ENCODE measurements around the gene LTBP1. TPM values are rescaled to one million over a fixed set of nuclear protein-coding genes. Genes with fewer than 3 reads are reported as not detected.

LTBP1 gene
- total and polyA plus RNA-seq, 4 donors = 5.8 to 57.6 (median 10.2) TPM

DNA sequence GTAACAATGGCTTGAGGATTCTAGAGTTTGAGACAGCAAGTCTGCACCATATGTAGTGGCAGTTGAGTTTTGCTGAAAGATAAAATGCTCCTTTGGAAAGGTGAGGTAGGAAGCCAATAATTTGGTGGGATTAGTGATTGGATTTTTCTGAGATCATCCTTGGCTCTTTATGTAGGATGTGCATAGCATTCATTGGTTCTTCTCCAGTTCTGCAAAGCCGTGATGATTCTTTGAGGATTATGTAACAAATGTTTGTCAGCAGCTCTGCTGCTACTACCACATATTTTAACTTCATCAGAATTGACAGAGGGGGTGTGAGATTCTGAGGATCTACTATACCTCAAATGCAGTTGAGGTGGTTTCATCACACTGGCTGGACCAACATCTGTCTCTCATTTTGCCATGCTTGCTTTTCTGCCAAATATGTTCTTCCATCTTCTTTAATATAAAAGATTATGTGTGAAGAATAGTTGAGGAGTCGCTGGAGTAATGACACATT, 340.8 kb downstream of the LTBP1 start:
- Histone ChIP-seq H3K4me3 (ENCODE audit: low read depth in 1 of 3, low read length in 3 of 3) (no peak overlapping the region), H3K27ac (ENCODE audit: low read depth in 1 of 2, low read length in 2 of 2) (no peak overlapping the region), H3K9me3 (ENCODE audit: control insufficient read depth in 4 of 4, low read length in 3 of 4) (no peaks in the 10 kb centered on the region), H3K36me3 (ENCODE audit: control insufficient read depth in 4 of 4, insufficient read depth in 3 of 4, low read depth in 1 of 4, low read length in 3 of 4) (peaks cover 0 to 5% (median 2%) of the 10 kb centered on the region in 4 donors), H3K4me1 (ENCODE audit: control insufficient read depth in 4 of 4, insufficient read depth in 4 of 4, low read length in 3 of 4) (peaks cover 0 to 16% (median 12%) of the 10 kb centered on the region in 4 donors), H3K27me3 (ENCODE audit: control insufficient read depth in 4 of 4, insufficient read depth in 4 of 4, low read length in 3 of 4) (no peaks in the 10 kb centered on the region), H3K9ac (ENCODE audit: low read depth in 1 of 2, low read length in 2 of 2) (no peak overlapping the region)
- no peak for DNase-seq (ENCODE audit: low spot score)
- TF ChIP-seq RAD21 (IDR thresholded peaks at IDR 0.05) = no peak
- no peak for TF ChIP-seq SP1 (IDR thresholded peaks at IDR 0.05)
- TF ChIP-seq HNF4G (IDR thresholded peaks at IDR 0.05) = no peak
- no peak for TF ChIP-seq FOXA2 (IDR thresholded peaks at IDR 0.05)
- no peak for TF ChIP-seq TAF1 (conservative IDR thresholded peaks at IDR 0.05)
- TF ChIP-seq, protein P1, sequence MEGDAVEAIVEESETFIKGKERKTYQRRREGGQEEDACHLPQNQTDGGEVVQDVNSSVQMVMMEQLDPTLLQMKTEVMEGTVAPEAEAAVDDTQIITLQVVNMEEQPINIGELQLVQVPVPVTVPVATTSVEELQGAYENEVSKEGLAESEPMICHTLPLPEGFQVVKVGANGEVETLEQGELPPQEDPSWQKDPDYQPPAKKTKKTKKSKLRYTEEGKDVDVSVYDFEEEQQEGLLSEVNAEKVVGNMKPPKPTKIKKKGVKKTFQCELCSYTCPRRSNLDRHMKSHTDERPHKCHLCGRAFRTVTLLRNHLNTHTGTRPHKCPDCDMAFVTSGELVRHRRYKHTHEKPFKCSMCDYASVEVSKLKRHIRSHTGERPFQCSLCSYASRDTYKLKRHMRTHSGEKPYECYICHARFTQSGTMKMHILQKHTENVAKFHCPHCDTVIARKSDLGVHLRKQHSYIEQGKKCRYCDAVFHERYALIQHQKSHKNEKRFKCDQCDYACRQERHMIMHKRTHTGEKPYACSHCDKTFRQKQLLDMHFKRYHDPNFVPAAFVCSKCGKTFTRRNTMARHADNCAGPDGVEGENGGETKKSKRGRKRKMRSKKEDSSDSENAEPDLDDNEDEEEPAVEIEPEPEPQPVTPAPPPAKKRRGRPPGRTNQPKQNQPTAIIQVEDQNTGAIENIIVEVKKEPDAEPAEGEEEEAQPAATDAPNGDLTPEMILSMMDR (IDR thresholded peaks at IDR 0.05; ENCODE audit: low read depth, low read length, missing input control) = no peak
- TF ChIP-seq JUND (IDR thresholded peaks at IDR 0.05) = no peak
- TF ChIP-seq, protein P2, sequence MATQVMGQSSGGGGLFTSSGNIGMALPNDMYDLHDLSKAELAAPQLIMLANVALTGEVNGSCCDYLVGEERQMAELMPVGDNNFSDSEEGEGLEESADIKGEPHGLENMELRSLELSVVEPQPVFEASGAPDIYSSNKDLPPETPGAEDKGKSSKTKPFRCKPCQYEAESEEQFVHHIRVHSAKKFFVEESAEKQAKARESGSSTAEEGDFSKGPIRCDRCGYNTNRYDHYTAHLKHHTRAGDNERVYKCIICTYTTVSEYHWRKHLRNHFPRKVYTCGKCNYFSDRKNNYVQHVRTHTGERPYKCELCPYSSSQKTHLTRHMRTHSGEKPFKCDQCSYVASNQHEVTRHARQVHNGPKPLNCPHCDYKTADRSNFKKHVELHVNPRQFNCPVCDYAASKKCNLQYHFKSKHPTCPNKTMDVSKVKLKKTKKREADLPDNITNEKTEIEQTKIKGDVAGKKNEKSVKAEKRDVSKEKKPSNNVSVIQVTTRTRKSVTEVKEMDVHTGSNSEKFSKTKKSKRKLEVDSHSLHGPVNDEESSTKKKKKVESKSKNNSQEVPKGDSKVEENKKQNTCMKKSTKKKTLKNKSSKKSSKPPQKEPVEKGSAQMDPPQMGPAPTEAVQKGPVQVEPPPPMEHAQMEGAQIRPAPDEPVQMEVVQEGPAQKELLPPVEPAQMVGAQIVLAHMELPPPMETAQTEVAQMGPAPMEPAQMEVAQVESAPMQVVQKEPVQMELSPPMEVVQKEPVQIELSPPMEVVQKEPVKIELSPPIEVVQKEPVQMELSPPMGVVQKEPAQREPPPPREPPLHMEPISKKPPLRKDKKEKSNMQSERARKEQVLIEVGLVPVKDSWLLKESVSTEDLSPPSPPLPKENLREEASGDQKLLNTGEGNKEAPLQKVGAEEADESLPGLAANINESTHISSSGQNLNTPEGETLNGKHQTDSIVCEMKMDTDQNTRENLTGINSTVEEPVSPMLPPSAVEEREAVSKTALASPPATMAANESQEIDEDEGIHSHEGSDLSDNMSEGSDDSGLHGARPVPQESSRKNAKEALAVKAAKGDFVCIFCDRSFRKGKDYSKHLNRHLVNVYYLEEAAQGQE (IDR thresholded peaks at IDR 0.05) = no peak
- TF ChIP-seq, protein P3, sequence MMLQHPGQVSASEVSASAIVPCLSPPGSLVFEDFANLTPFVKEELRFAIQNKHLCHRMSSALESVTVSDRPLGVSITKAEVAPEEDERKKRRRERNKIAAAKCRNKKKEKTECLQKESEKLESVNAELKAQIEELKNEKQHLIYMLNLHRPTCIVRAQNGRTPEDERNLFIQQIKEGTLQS (IDR thresholded peaks at IDR 0.05) = no peak
- TF ChIP-seq YY1 (IDR thresholded peaks at IDR 0.05) = no peak
- TF ChIP-seq, protein P4, sequence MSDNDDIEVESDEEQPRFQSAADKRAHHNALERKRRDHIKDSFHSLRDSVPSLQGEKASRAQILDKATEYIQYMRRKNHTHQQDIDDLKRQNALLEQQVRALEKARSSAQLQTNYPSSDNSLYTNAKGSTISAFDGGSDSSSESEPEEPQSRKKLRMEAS (IDR thresholded peaks at IDR 0.05) = no peak
- no peak for TF ChIP-seq FOXA1 (IDR thresholded peaks at IDR 0.05)
- TF ChIP-seq RXRA (IDR thresholded peaks at IDR 0.05) = no peak
- WGBS = 93% methylated on average over 2 of the region's 2 CpGs

DNA sequence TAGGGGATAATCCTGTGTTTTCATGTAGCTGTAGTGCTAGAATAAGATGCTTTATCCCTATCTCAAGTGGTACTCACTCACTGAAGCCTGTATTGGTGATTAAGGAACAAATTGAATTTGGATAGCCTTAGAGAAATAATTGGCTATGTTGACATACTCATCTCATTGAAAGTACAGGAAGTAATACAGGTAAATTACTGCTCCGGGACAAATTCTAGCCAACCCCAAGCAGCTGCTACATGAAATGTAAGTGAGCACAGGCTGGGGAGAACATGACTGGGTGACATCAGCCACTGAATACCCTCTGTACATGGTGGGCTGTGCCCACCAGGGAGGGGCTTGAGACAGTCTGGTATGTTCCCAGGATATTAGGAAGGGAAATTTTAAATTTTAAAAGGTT, 341.3 kb downstream of the LTBP1 start:
- no peak overlapping the region for H3K27ac ChIP-seq (ENCODE audit: low read depth in 1 of 2, low read length in 2 of 2)
- 88% methylated on average over 1 of the region's 1 CpG for WGBS
- TF ChIP-seq GABPA (IDR thresholded peaks at IDR 0.05 in 1 of 2, conservative IDR thresholded peaks at IDR 0.05 in 1 of 2) = no peak
- TF ChIP-seq, protein P3 (IDR thresholded peaks at IDR 0.05) = no peak
- TF ChIP-seq FOXA2 (IDR thresholded peaks at IDR 0.05) = no peak
- no peak for TF ChIP-seq EGR1 (IDR thresholded peaks at IDR 0.05; ENCODE audit: low read depth in 2 of 2)
- TF ChIP-seq HNF4G (IDR thresholded peaks at IDR 0.05) = no peak
- no peak for TF ChIP-seq TAF1 (conservative IDR thresholded peaks at IDR 0.05)
- TF ChIP-seq HNF4A (conservative IDR thresholded peaks at IDR 0.05) = no peak
- no peak for TF ChIP-seq NR2F2 (IDR thresholded peaks at IDR 0.05)
- TF ChIP-seq, protein P4 (IDR thresholded peaks at IDR 0.05) = no peak
- TF ChIP-seq, protein P5, sequence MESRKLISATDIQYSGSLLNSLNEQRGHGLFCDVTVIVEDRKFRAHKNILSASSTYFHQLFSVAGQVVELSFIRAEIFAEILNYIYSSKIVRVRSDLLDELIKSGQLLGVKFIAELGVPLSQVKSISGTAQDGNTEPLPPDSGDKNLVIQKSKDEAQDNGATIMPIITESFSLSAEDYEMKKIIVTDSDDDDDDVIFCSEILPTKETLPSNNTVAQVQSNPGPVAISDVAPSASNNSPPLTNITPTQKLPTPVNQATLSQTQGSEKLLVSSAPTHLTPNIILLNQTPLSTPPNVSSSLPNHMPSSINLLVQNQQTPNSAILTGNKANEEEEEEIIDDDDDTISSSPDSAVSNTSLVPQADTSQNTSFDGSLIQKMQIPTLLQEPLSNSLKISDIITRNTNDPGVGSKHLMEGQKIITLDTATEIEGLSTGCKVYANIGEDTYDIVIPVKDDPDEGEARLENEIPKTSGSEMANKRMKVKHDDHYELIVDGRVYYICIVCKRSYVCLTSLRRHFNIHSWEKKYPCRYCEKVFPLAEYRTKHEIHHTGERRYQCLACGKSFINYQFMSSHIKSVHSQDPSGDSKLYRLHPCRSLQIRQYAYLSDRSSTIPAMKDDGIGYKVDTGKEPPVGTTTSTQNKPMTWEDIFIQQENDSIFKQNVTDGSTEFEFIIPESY (IDR thresholded peaks at IDR 0.05) = no peak
- no peak for TF ChIP-seq RXRA (IDR thresholded peaks at IDR 0.05)

More for the DNA sequence above, 341.3 kb downstream of the LTBP1 start:
- Histone ChIP-seq H3K36me3 (ENCODE audit: control insufficient read depth in 4 of 4, insufficient read depth in 3 of 4, low read depth in 1 of 4, low read length in 3 of 4) (peaks cover 0 to 5% (median 2%) of the 10 kb centered on the region in 4 donors), H3K4me1 (ENCODE audit: control insufficient read depth in 4 of 4, insufficient read depth in 4 of 4, low read length in 3 of 4) (peaks cover 0 to 16% (median 12%) of the 10 kb centered on the region in 4 donors), H3K4me3 (ENCODE audit: low read depth in 1 of 3, low read length in 3 of 3) (no peak overlapping the region), H3K27me3 (ENCODE audit: control insufficient read depth in 4 of 4, insufficient read depth in 4 of 4, low read length in 3 of 4) (no peaks in the 10 kb centered on the region), H3K9me3 (ENCODE audit: control insufficient read depth in 4 of 4, low read length in 3 of 4) (no peaks in the 10 kb centered on the region), H3K9ac (ENCODE audit: low read depth in 1 of 2, low read length in 2 of 2) (no peak overlapping the region)
- DNase-seq (ENCODE audit: low spot score) = no peak

Measured in liver (tissue), 9 donors.